Ishikawa (cell line): ENCODE measurements around the gene CETP.

ENCODE experiments used
- CEBPB ChIP-seq: IDR thresholded peaks from 2 replicates; pipeline ENCODE4 v1.6.1; 2012
- CREB1 ChIP-seq: IDR thresholded peaks from 2 replicates; pipeline ENCODE4 v1.6.1; 2012; ENCODE audit warnings: low read depth
- EGR1 ChIP-seq: IDR thresholded peaks from 2 replicates; pipeline ENCODE4 v1.6.1; 2012
- EP300 ChIP-seq: IDR thresholded peaks from 2 replicates; pipeline ENCODE4 v1.6.1; 2012; ENCODE audit warnings: borderline replicate concordance
- FOXM1 ChIP-seq: IDR thresholded peaks from 2 replicates; pipeline ENCODE4 v1.6.1; 2012; ENCODE audit warnings: low read depth, borderline replicate concordance
- MAX ChIP-seq: IDR thresholded peaks from 2 replicates; pipeline ENCODE4 v1.6.1; 2012
- NFIC ChIP-seq: IDR thresholded peaks from 2 replicates; pipeline ENCODE4 v1.6.1; 2012
- RAD21 ChIP-seq: IDR thresholded peaks from 2 replicates; pipeline ENCODE4 v1.6.1; 2012; ENCODE audit warnings: low read depth
- REST ChIP-seq: IDR thresholded peaks from 2 replicates; pipeline ENCODE4 v1.6.1; 2012; ENCODE audit warnings: low read depth, mild to moderate bottlenecking
- TAF1 ChIP-seq: IDR thresholded peaks from 2 replicates; pipeline ENCODE4 v1.6.1; 2012; ENCODE audit warnings: low read depth, mild to moderate bottlenecking
- TCF12 ChIP-seq: IDR thresholded peaks from 2 replicates; pipeline ENCODE4 v1.6.1; 2012; ENCODE audit warnings: low read depth
- TEAD4 ChIP-seq: IDR thresholded peaks from 2 replicates; pipeline ENCODE4 v1.6.1; 2012
- USF1 ChIP-seq: IDR thresholded peaks from 2 replicates; pipeline ENCODE4 v1.6.1; 2012
- YY1 ChIP-seq: IDR thresholded peaks from 2 replicates; pipeline ENCODE4 v1.6.1; 2012; ENCODE audit warnings: low read depth
- ZBTB7A ChIP-seq: IDR thresholded peaks from 2 replicates; pipeline ENCODE4 v1.6.1; 2012; ENCODE audit warnings: low read depth

CETP gene

GRCh38 chr16:56935201-56935600 lies 26.5 kb upstream of the CETP start:
- TF ChIP-seq RAD21 = no peak
- TF ChIP-seq ZBTB7A = no peak
- TF ChIP-seq TAF1 = no peak
- TF ChIP-seq MAX = no peak
- TF ChIP-seq CEBPB = no peak
- TF ChIP-seq YY1 = no peak
- TF ChIP-seq REST = no peak
- no peak for TF ChIP-seq TEAD4

- TF ChIP-seq TCF12 (no peak), EGR1 (no peak), TAF1 (no peak), ZBTB7A (no peak), FOXM1 (no peak), EP300 (no peak), USF1 (no peak), RAD21 (no peak)
These were observed 25.3 kb upstream of the CETP start for GRCh38 chr16:56936491-56936890.

- no peak for TF ChIP-seq TCF12
- TF ChIP-seq RAD21 = no peak
- TF ChIP-seq CEBPB = no peak
- TF ChIP-seq NFIC = no peak
- no peak for TF ChIP-seq USF1
- TF ChIP-seq EP300 = no peak
- no peak for TF ChIP-seq YY1
- TF ChIP-seq CREB1 = no peak
- no peak for TF ChIP-seq FOXM1
- TF ChIP-seq TAF1 = no peak
- no peak for TF ChIP-seq REST
- no peak for TF ChIP-seq EGR1
- TF ChIP-seq ZBTB7A = no peak
- TF ChIP-seq TEAD4 = no peak
These were observed 24.8 kb upstream of the CETP start for GRCh38 chr16:56936950-56937349.

GRCh38 chr16:56938664-56939513 lies 22.9 kb upstream of the CETP start:
- TF ChIP-seq MAX = no peak
- TF ChIP-seq CEBPB = no peak
- TF ChIP-seq ZBTB7A = no peak
- TF ChIP-seq RAD21 = no peak
- TF ChIP-seq TEAD4 = no peak
- no peak for TF ChIP-seq CREB1
- no peak for TF ChIP-seq YY1
- TF ChIP-seq REST = no peak
- no peak for TF ChIP-seq TAF1
- TF ChIP-seq TCF12 = no peak
- TF ChIP-seq NFIC = no peak
- TF ChIP-seq EP300 = no peak
- TF ChIP-seq FOXM1 = no peak
- TF ChIP-seq USF1 = no peak
